HG02973 (cell line): ENCODE data around the gene PHLDB1.
"Not testable (repeated sequence)": the region's sequence is repeated elsewhere in the genome, so short reads cannot be mapped to it uniquely, and the experiment has no call there.

Experiments used
- ATAC-seq: cut with Tn5 transposase; IDR thresholded peaks from one replicate; pipeline ENCODE4 v1.9.1; 2021; ENCODE audit warnings: moderate library complexity; ENCODE audit not compliant: unreplicated experiment

Gene PHLDB1

DNA sequence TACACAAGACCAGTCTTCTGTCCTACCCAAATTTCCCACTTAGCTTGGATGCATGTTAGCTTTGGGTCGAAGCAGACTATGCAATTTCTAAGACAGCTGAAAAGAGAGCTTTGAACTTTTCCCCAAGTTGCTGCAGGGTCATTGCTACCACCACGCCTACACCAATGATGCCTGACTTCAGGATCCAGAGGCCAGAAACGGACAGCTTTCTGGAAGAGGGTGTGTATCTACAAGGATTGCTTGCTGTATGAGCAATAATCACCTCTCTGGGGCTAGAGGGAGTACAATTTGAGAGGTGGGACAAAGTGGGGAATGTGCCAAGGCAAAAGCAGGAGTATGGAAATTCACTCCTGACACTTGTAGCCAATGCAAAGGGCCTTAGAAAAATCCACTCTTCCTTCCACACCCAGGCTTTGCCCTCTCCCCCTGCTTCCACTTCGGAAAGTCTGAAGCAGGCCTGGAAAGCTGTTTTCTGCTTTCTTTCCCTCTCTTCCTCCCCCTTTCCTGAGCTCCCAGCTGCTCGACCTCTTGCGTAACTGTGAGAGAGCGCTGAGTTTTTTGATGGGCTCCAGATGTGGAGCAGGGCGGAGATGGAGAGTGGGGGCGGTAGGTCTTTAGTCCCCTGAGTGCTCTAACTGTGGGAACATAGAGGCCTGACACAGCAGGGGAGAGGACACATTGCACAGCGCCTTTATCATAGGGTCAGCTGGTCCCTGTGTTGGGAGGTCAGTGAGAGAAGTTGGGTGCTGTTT, 2.1 kb upstream of the PHLDB1 start:
- ATAC-seq, result no peak

DNA sequence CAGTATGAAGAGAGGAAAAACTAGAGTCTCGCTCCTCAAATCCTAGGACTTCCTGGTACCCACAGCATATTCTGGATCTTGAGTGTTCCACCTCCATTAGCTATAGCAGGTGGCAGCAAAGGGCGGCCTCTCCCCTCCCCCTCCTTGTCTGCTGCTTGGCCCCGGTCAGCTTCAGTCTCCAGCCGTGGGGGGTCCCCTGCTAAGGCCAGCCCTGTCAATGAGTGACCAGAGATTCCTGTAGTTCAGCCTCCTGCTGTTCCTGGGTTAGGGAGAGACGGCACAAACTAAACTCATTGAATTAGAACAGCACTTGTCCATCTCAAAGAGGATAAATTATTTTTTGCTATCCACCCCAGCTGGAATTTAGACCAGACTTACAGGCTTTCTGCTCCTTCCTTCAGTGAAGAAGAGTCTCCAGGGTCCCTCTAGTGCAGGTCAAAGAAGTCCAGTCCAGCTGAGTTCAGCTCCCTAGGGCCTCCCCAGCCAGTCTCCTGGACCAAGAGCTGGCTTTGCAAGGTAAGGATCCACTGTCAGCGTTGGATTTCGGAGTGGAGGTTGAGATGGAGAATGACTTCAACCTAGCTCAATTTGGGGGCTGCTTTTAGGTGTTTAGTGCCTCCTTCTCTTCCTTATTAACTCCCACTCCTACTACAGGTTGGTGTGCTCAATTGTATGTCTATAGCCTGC, 1.1 kb upstream of the PHLDB1 start:
- ATAC-seq, result no peak

DNA sequence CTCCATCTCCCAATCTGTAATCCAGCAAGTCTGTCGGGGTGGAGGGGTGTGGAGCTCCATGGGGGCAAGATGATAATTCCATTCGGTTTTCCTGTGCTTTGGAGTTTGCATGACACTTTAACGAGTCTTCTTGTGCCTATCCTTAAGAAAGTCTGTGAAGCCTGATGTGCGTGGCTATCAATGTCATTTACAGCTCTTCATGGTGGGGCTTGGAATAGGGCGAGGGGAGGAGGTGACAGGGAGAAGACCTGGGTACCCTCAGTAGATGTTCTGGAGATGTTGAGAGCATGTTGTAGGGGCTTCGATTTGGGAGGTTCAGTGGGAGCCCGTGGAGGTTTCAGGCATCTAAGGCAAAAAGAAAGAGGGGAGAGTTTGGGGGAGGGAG, 579 bp upstream of the PHLDB1 start:
- ATAC-seq, result no peak

DNA sequence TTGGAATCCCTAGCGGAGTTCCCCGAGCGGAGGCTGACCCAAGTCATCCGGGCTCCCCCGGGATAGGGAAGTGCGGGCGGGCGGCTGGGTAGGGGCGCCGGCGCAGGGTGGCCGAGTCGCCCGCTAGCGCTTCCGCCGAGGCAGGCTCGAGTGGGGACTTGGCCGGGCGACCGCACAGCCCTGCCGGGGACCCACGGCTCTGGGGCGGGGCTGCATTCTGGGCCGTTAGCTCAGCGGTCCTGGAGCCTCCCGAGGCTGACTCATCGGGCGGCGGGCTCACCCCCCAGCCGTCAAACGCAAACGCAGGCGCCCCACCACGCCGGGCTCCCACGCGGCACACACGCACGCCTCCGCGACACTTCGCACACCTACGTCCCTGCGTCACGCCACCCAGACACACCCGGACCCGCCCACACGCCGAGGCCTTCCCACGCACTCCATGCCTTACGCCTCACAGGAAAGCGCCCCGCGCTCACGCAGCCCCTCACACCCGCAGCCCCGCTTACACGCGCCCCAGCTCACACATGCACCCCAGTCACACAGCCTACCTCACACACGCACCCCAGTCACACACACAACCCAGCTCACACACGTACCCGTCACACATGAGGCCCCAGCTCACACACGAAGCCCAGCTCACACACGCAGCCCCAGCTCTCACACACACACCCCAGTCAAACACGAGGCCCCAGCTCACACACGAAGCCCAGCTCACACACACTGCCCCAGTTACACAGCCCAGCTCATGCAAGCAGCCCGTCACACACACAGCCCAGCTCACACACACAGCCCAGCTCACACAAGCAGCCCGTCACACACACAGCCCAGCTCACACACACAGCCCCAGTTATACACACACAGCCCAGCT, 1.2 kb downstream of the PHLDB1 start:
- no peak for ATAC-seq

- ATAC-seq, result no peak
Measured at GRCh38 chr11:118609380-118610224, 2.2 kb downstream of the PHLDB1 start.

GRCh38 chr11:118610225-118610772, 2.9 kb downstream of the PHLDB1 start:
- no peak for ATAC-seq

GRCh38 chr11:118610773-118611432, 3.5 kb downstream of the PHLDB1 start:
- ATAC-seq, result peak; percentile 40

DNA sequence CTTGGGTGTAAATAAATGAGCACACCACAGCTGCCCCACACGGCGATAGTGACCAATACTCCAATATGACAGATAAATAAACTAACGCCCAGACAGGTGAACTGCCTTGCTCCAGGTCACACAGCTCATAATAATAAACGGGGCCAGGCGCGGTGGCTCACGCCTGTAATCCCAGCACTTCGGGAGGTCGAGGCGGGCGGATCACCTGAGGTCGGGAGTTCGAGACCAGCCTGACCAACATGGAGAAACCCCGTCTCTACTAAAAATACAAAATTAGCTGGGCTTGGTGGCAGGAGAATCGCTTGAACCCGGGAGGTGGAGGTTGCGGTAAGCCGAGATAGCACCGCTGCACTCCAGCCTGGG, 4.0 kb downstream of the PHLDB1 start:
- not testable (repeated sequence) for ATAC-seq

GRCh38 chr11:118612378-118612777, 5.0 kb downstream of the PHLDB1 start:
- ATAC-seq, result no peak

DNA sequence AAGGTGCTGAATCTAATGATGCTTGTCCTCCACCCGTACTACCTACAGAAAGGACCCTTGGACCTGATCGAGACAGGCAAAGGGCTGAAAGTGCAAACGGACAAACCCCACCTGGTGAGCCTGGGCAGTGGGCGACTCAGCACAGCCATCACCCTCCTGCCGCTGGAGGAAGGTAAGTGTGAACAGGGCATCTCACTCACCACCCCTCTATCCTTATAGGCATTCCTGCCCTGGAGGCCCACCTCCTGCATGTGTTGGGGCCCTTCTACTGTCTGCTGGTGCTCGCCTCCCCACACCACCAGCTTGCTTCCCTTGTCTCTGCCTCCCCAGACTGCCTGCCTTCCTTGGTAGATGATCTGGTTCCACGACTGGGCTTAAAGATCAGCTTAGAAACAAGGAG, 7.1 kb downstream of the PHLDB1 start:
- ATAC-seq, result no peak

GRCh38 chr11:118615282-118615975, 8.0 kb downstream of the PHLDB1 start:
- no peak for ATAC-seq

GRCh38 chr11:118615976-118616371, 8.6 kb downstream of the PHLDB1 start:
- no peak for ATAC-seq

DNA sequence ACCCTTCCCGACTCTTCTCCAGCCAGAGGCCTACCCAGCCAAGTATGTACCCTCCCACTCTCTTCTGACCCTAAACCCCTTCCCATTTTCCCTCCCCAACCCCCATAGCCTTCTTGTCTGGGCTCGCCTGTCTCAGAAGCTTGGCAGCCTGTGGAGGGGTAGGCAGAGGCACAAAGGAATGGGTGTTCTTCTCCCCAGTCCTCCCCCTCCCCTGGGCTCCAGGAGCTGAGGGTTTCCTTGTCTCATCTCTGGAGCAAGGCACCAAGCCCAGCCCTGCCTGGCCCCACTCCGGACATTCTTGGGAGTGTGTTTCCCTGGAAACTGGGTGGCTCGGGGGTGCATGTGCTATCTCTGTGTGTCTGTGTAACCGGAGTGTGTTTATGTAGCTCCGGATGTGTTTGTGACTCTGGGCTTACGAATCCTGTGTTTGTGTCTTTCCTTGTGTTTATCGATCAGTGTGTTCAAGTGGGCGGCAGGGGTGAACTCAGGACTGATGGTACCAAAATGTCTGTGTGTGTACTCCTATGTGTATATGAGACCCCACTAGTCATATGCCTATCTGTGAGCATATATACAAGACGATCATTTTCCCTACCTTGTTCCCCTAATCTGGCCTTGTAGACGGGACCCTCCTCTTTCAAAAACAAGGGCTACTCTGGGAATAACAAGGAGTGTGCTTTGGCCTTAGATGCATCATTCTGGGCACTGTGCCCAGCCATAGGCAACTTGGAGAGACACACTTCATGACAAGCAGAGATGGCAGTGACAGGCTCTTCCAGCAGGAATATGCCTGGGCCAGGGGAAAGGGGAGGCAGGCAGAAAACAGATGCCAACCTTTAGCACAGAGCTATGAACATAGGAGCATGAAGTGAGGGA, 10.9 kb downstream of the PHLDB1 start:
- ATAC-seq, result no peak

GRCh38 chr11:118618991-118619375, 11.6 kb downstream of the PHLDB1 start:
- ATAC-seq, result no peak

GRCh38 chr11:118619444-118620197, 12.2 kb downstream of the PHLDB1 start:
- ATAC-seq, result no peak

DNA sequence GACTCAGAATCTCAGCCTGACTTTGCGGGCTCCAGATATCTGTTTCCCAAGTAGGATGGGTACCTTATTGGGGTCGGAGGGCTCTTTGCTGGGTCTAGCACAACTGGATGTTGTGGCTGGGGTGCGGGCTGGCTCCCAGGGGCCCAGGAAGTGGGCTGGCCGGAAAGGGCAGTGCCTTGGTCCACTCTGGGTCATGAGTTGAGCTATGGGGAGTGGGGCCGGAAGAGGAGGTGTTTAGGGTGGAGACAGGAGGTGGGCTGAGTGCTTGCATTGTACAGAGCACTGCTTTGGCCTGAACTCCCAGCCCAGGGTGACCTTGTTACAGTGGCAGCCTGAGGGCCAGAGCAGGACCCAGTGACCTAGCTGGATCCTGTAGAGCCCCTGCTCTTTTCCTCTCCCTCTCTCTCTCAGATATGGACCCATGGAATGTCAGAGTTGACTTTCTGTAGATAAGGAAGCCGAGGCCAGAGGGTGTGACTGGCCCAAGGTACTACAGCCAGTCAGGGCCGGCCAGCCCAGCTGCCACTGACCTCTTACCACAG, 13.2 kb downstream of the PHLDB1 start:
- no peak for ATAC-seq

- ATAC-seq, result no peak
Measured at GRCh38 chr11:118621071-118621783, 13.8 kb downstream of the PHLDB1 start.
